Natural killer cell (primary cell): Measurements from ENCODE around the gene SCGB3A1. TPM values are rescaled to one million over a fixed set of nuclear protein-coding genes. Genes with fewer than 3 reads are reported as not detected.

ENCODE experiments used
- ATAC-seq, 3 donors: fragments of 150-1000 bp in 2 of 3; fragments of 200-7000 bp in 1 of 3; cut with Tn5 transposase; 1 replicate in 1 of 3; 2 replicates in 2 of 3; pipeline ENCODE4 v1.10.0; 2021; ENCODE audit warnings: mild to moderate bottlenecking in 2 of 3, moderate library complexity in 2 of 3
- DNase-seq, 2 donors: peaks; one replicate each; pipeline versions ENCODE4 v3.0.0 to v3.0.0-alpha.2; 2013 to 2021; ENCODE audit warnings: mixed read lengths in 1 of 2
- H3K27ac ChIP-seq: one replicate; pipeline ENCODE4 v1.5.1; 2013; ENCODE audit warnings: mild to moderate bottlenecking, low read length
- H3K27me3 ChIP-seq: one replicate; pipeline ENCODE4 v1.6.1; 2013; ENCODE audit warnings: low read length; ENCODE audit not compliant: control insufficient read depth, insufficient read depth
- H3K36me3 ChIP-seq: one replicate; pipeline ENCODE4 v1.6.1; 2013; ENCODE audit warnings: low read length; ENCODE audit not compliant: control insufficient read depth, insufficient read depth
- H3K4me1 ChIP-seq: one replicate; pipeline ENCODE4 v1.6.1; 2013; ENCODE audit warnings: low read length; ENCODE audit not compliant: control insufficient read depth, insufficient read depth
- H3K4me3 ChIP-seq: one replicate; pipeline ENCODE4 v1.5.1; 2013; ENCODE audit warnings: low read length
- H3K9me3 ChIP-seq: one replicate; pipeline ENCODE4 v1.6.1; 2013; ENCODE audit warnings: low read length; ENCODE audit not compliant: control insufficient read depth, insufficient read depth
- H3K27ac Mint-ChIP-seq, 2 donors: one replicate each; pipeline ENCODE4 v1.8.0; 2022; ENCODE audit warnings: mild to moderate bottlenecking in 2 of 2, mixed read lengths in 2 of 2, moderate library complexity in 1 of 2
- H3K27me3 Mint-ChIP-seq, 2 donors: one replicate each; pipeline ENCODE4 v1.8.0; 2022; ENCODE audit warnings: low read depth in 2 of 2, mixed read lengths in 2 of 2
- H3K36me3 Mint-ChIP-seq: one replicate; pipeline ENCODE4 v1.8.0; 2022; ENCODE audit warnings: mixed read lengths
- H3K4me1 Mint-ChIP-seq, 2 donors: one replicate each; pipeline ENCODE4 v1.8.0; 2022; ENCODE audit warnings: mixed read lengths in 2 of 2
- H3K4me3 Mint-ChIP-seq: one replicate; pipeline ENCODE4 v1.8.0; 2022; ENCODE audit warnings: mild to moderate bottlenecking, moderate library complexity, mixed read lengths
- H3K9me3 Mint-ChIP-seq, 2 donors: one replicate each; pipeline ENCODE4 v1.8.0; 2022; ENCODE audit warnings: mixed read lengths in 2 of 2
- CTCF ChIP-seq: fragments of 200-600 bp; IDR thresholded peaks from one replicate; pipeline ENCODE4 v1.8.0; 2022; ENCODE audit warnings: antibody characterized with exemption
- WGBS: methylation state at CpG from one replicate; pipeline ENCODE4 v1.1.7; 2013; ENCODE audit warnings: missing lambda C conversion rate; ENCODE audit not compliant: insufficient coverage; 5-methylcytosine and 5-hydroxymethylcytosine counted together
- intact Hi-C: fragments of 100-400 bp; cut with micrococcal nuclease; formaldehyde crosslinking; loops from one replicate; pipeline ENCODE4 v1.14.2; 2022
- total RNA-seq, 4 donors: library from RNA; stranded (reverse); fragments of 120-200 nt in 1 of 4; gene quantifications; one replicate each; pipeline versions ENCODE4 v1.2.3 to v1.2.4, GENCODE V29; 2013 to 2022

Gene SCGB3A1
- total RNA-seq, 3 donors from 2014 or later (not counting 1 experiment from before 2014, with no cell fraction given) = not detected

GRCh38 chr5:180611140-180611850 lies 20.0 kb upstream of the SCGB3A1 start:
- Histone ChIP-seq H3K27me3 (no peaks in the 10 kb centered on the region), H3K9me3 (no peaks in the 10 kb centered on the region), H3K4me1 (no peaks in the 10 kb centered on the region), H3K4me3 (no peak overlapping the region), H3K27ac (no peak overlapping the region), H3K36me3 (no peaks in the 10 kb centered on the region)
- no peak overlapping the region for H3K27ac Mint-ChIP-seq
- no peak overlapping the region for H3K4me3 Mint-ChIP-seq
- intact Hi-C loops = no loop called here
- peaks cover under 1% of the 10 kb centered on the region in 2 donors for H3K4me1 Mint-ChIP-seq
- DNase-seq (no peak), ATAC-seq (no peak)
- no peaks in the 10 kb centered on the region for H3K27me3 Mint-ChIP-seq
- WGBS = 87% methylated on average over 27 of the region's 30 CpGs
- H3K9me3 Mint-ChIP-seq = no peaks in the 10 kb centered on the region
- H3K36me3 Mint-ChIP-seq = no peaks in the 10 kb centered on the region
- TF ChIP-seq CTCF = no peak

- 88% methylated on average over 23 of the region's 23 CpGs for WGBS
- intact Hi-C loops = no loop called here
- no peaks in the 10 kb centered on the region for H3K9me3 Mint-ChIP-seq
- peaks cover 6 to 7% of the 10 kb centered on the region in 2 donors for H3K4me1 Mint-ChIP-seq
- no peak overlapping the region for H3K27ac Mint-ChIP-seq
- no peaks in the 10 kb centered on the region for H3K9me3 ChIP-seq
- no peaks in the 10 kb centered on the region for H3K27me3 ChIP-seq
- no peaks in the 10 kb centered on the region for H3K36me3 ChIP-seq
- DNase-seq = no peak
- TF ChIP-seq CTCF = no peak
- H3K4me3 Mint-ChIP-seq = no peak overlapping the region
- peaks cover 7% of the 10 kb centered on the region for H3K4me1 ChIP-seq
- no peak for ATAC-seq
- H3K27ac ChIP-seq = no peak overlapping the region
- H3K27me3 Mint-ChIP-seq = no peaks in the 10 kb centered on the region
- H3K4me3 ChIP-seq = no peak overlapping the region
- no peaks in the 10 kb centered on the region for H3K36me3 Mint-ChIP-seq
Measured at GRCh38 chr5:180609817-180610550, 18.7 kb upstream of the SCGB3A1 start.

- WGBS = 90% methylated on average over 15 of the region's 15 CpGs
- Histone ChIP-seq H3K36me3 (no peaks in the 10 kb centered on the region), H3K9me3 (no peaks in the 10 kb centered on the region), H3K27me3 (no peaks in the 10 kb centered on the region), H3K4me1 (peaks cover 7% of the 10 kb centered on the region), H3K4me3 (no peak overlapping the region), H3K27ac (no peak overlapping the region)
- TF ChIP-seq CTCF = no peak
- Mint-ChIP-seq H3K4me3 (no peak overlapping the region), H3K27ac (no peak overlapping the region), H3K36me3 (no peaks in the 10 kb centered on the region), H3K9me3 (no peaks in the 10 kb centered on the region), H3K27me3 (peaks cover 0 to 4% of the 10 kb centered on the region in 2 donors), H3K4me1 (peaks cover 6 to 7% of the 10 kb centered on the region in 2 donors)
- ATAC-seq (no peak), DNase-seq (no peak)
- intact Hi-C loops = no loop called here
Measured at GRCh38 chr5:180609386-180609785, 18.1 kb upstream of the SCGB3A1 start.
